Muscle layer of colon (tissue), 2 donors: ENCODE measurements around the gene PLCB3.

Experiments used
- H3K27ac ChIP-seq: one replicate; pipeline ENCODE4 v1.7.0; 2013; ENCODE audit warnings: low read depth, mild to moderate bottlenecking, low read length, moderate library complexity
- H3K27me3 ChIP-seq, 2 donors: one replicate each; pipeline ENCODE4 v1.7.0; 2013; ENCODE audit warnings: low read length in 2 of 2, mild to moderate bottlenecking in 2 of 2; ENCODE audit not compliant: insufficient read depth in 2 of 2, control insufficient read depth in 1 of 2
- H3K36me3 ChIP-seq: one replicate; pipeline ENCODE4 v1.7.0; 2013; ENCODE audit warnings: mild to moderate bottlenecking, low read length; ENCODE audit not compliant: insufficient read depth
- H3K4me1 ChIP-seq: one replicate; pipeline ENCODE4 v1.7.0; 2013; ENCODE audit warnings: mild to moderate bottlenecking, low read length; ENCODE audit not compliant: insufficient read depth
- H3K4me3 ChIP-seq, 2 donors: one replicate each; pipeline ENCODE4 v1.7.0; 2013; ENCODE audit warnings: low read length in 2 of 2, low read depth in 1 of 2, mild to moderate bottlenecking in 1 of 2, moderate library complexity in 1 of 2
- H3K9ac ChIP-seq: one replicate; pipeline ENCODE4 v1.7.0; 2013; ENCODE audit warnings: low read length
- H3K9me3 ChIP-seq: one replicate; pipeline ENCODE4 v1.7.0; 2013; ENCODE audit warnings: mild to moderate bottlenecking, low read length
- donor health status: abdominal sarcoma.
- donor health status: Adenocarcinoma of cecum.

PLCB3 gene

GRCh38 chr11:64230985-64231365 is 20.4 kb upstream of the PLCB3 start:
- peaks cover 62% of the 10 kb centered on the region for H3K4me1 ChIP-seq
- H3K27me3 ChIP-seq: no peaks in the 10 kb centered on the region
- peak overlapping the region; percentile 95 for H3K27ac ChIP-seq
- H3K9me3 ChIP-seq: no peaks in the 10 kb centered on the region
- H3K9ac ChIP-seq: peak overlapping the region; percentile 74
- H3K36me3 ChIP-seq: no peaks in the 10 kb centered on the region
- peak overlapping the region; percentile 71 to 80 for H3K4me3 ChIP-seq

DNA sequence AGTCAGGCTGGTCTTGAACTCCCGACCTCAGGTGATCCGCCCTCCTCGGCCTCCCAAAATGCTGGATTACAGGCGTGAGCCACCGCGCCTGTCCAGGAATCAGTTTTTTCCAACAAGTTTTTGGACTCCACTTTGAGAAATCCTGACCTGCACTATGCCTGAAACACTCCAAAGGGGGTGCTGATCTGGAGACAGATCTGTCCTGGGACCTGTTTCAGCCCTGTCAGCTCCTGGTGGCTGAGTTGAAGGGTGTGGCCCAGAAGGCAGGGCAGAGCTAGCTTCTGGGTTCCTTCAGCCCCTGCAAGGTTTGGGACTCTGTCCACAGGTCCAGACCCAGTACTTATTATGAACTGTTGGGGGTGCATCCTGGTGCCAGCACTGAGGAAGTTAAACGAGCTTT is 19.8 kb upstream of the PLCB3 start:
- no peaks in the 10 kb centered on the region for H3K36me3 ChIP-seq
- H3K4me3 ChIP-seq: no peak overlapping the region
- H3K4me1 ChIP-seq: peaks cover 60% of the 10 kb centered on the region
- H3K27ac ChIP-seq: no peak overlapping the region
- H3K27me3 ChIP-seq: no peaks in the 10 kb centered on the region
- no peak overlapping the region for H3K9ac ChIP-seq
- H3K9me3 ChIP-seq: no peaks in the 10 kb centered on the region

DNA sequence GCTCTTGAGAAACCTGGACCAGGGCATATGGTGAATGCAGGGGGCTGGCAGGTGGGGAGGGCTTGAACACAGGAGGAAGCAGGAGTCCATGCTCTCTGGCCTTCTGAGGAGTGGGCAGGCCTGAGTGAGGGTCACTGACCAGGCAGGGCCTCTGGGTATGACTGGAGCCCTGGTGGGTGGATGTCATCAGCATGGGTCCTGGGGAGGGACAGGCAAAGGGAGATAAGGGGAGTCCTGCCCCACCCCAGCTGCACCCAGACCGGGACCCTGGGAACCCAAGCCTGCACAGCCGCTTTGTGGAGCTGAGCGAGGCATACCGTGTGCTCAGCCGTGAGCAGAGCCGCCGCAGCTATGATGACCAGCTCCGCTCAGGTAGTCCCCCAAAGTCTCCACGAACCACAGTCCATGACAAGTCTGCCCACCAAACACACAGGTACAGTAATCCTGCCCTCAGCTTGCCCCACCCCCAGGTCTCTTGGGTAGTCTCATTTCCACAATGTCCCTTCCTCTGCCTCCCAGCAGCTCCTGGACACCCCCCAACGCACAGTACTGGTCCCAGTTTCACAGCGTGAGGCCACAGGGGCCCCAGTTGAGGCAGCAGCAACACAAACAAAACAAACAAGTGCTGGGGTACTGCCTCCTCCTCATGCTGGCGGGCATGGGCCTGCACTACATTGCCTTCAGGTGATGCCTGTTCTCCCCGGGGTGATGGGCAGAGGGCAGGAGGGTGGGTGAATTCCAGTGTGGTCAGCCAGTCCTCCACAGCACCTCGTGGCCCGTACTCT is 19.0 kb upstream of the PLCB3 start:
- H3K9ac ChIP-seq: no peak overlapping the region
- H3K27ac ChIP-seq: no peak overlapping the region
- peaks cover 52% of the 10 kb centered on the region for H3K4me1 ChIP-seq
- H3K9me3 ChIP-seq: no peaks in the 10 kb centered on the region
- H3K27me3 ChIP-seq: no peaks in the 10 kb centered on the region
- H3K4me3 ChIP-seq: no peak overlapping the region
- H3K36me3 ChIP-seq: peaks cover 3% of the 10 kb centered on the region

DNA sequence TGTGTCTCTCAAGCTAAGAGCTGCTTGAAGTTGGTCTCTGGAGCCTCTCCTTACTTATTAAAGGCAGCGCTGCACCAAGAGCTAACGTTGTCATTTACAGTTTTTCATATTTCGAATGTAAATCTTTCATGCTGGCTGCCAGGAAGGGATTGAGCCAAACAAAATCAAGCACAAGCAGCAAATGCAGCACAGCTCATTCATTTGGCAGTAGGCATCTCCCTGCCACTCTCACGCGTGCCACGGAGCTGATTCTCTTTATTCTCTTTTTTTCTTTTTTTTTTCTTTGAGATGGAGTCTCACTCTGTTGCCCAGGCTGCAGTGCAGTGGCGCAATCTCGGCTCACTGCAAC is 18.4 kb upstream of the PLCB3 start:
- H3K36me3 ChIP-seq: peaks cover 7% of the 10 kb centered on the region
- H3K9ac ChIP-seq: no peak overlapping the region
- H3K4me1 ChIP-seq: peaks cover 49% of the 10 kb centered on the region

GRCh38 chr11:64233913-64234586 is 17.3 kb upstream of the PLCB3 start, which contains the start of gene VEGFB:
TSS of gene VEGFB (plus strand) at chr11:64234584. CDS start at chr11:64234834, 250 bp downstream.
- Histone ChIP-seq H3K9ac (peak within 1 kb of the TSS; percentile 76), H3K36me3 (peaks cover 18% of the 10 kb centered on the region), H3K27ac (peak within 1 kb of the TSS; percentile 97), H3K9me3 (no peaks in the 10 kb centered on the region), H3K27me3 (no peaks in the 10 kb centered on the region), H3K4me3 (peak within 1 kb of the TSS; percentile 71 to 73), H3K4me1 (peaks cover 48% of the 10 kb centered on the region)

More for the DNA sequence above, 18.4 kb upstream of the PLCB3 start:
- Histone ChIP-seq H3K4me3 (no peak overlapping the region), H3K27ac (no peak overlapping the region), H3K9me3 (no peaks in the 10 kb centered on the region), H3K27me3 (no peaks in the 10 kb centered on the region)

DNA sequence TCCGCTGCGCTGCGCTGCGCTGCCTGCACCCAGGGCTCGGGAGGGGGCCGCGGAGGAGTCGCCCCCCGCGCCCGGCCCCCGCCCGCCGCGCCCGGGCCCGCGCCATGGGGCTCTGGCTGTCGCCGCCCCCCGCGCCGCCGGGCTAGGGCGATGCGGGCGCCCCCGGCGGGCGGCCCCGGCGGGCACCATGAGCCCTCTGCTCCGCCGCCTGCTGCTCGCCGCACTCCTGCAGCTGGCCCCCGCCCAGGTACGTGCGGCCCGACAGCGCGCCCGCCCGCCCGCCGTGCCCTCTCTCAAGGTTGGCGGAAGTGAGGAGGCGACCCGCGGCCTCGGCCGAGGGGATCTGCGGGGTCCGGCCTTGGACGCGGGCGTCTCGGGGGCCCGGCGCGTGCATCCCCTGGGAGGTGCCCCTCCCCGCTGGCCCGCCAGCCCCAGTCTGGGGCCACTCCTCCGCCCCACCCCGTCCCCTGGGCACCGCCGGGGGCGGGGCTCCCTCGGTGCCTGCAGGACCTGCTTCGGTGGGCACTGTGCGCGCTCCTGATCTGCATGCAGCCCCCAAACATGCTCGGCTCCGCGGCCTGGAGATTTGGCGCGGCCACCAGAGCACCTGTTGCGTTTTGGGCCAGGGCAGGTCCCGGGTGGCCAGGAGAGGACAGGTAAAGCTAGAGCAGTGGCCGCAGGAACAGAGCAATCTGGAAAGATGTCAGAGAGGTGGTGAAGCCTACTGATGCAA is 16.5 kb upstream of the PLCB3 start:
- H3K9ac ChIP-seq: peak overlapping the region; percentile 68
- H3K9me3 ChIP-seq: no peaks in the 10 kb centered on the region
- H3K4me3 ChIP-seq: peak overlapping the region; percentile 68 to 73
- H3K27me3 ChIP-seq: no peaks in the 10 kb centered on the region
- H3K27ac ChIP-seq: peak overlapping the region; percentile 80
- H3K4me1 ChIP-seq: peaks cover 43% of the 10 kb centered on the region
- peaks cover 20% of the 10 kb centered on the region for H3K36me3 ChIP-seq

DNA sequence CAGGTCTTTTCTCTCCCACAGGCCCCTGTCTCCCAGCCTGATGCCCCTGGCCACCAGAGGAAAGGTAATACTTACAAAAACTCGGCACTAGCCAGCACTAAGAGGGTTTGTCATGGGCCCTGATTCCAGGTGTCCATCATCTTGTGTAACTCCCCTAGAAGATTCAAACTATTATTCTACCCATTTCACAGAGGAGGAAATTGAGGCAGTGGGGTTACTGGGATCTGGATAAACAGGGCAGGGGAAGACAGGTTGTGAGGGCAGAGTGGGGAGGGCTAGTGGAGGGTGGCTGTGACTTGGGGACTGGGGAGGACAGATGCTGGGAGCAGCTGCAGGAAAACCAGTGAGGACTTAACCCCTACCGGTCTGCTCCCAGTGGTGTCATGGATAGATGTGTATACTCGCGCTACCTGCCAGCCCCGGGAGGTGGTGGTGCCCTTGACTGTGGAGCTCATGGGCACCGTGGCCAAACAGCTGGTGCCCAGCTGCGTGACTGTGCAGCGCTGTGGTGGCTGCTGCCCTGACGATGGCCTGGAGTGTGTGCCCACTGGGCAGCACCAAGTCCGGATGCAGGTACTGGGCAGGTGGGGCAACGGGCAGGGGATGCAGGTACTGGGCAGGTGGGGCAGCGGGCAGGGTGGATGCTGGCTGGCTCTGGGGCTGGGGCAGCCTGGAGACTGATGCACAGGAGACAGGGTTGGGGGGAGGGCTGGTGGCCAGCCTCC is 15.7 kb upstream of the PLCB3 start:
- Histone ChIP-seq H3K4me3 (peak overlapping the region; percentile 68 to 73), H3K27me3 (no peaks in the 10 kb centered on the region), H3K9ac (peak overlapping the region; percentile 68), H3K4me1 (peaks cover 50% of the 10 kb centered on the region), H3K36me3 (peaks cover 20% of the 10 kb centered on the region), H3K9me3 (no peaks in the 10 kb centered on the region), H3K27ac (peak overlapping the region; percentile 80)

GRCh38 chr11:64237484-64237951 is 13.8 kb upstream of the PLCB3 start:
- H3K9me3 ChIP-seq: no peaks in the 10 kb centered on the region
- no peak overlapping the region for H3K27ac ChIP-seq
- H3K4me3 ChIP-seq: no peak overlapping the region
- H3K9ac ChIP-seq: no peak overlapping the region
- peaks cover 20% of the 10 kb centered on the region for H3K36me3 ChIP-seq
- H3K27me3 ChIP-seq: no peaks in the 10 kb centered on the region
- H3K4me1 ChIP-seq: peaks cover 33% of the 10 kb centered on the region

- Histone ChIP-seq H3K4me1 (peaks cover 29% of the 10 kb centered on the region), H3K27ac (no peak overlapping the region), H3K27me3 (no peaks in the 10 kb centered on the region), H3K4me3 (no peak overlapping the region), H3K9me3 (no peaks in the 10 kb centered on the region), H3K9ac (no peak overlapping the region), H3K36me3 (peaks cover 20% of the 10 kb centered on the region)
Observed at GRCh38 chr11:64238076-64238475, 13.3 kb upstream of the PLCB3 start.

GRCh38 chr11:64238999-64239398 is 12.3 kb upstream of the PLCB3 start:
- Histone ChIP-seq H3K27ac (no peak overlapping the region), H3K9ac (no peak overlapping the region), H3K4me1 (peaks cover 21% of the 10 kb centered on the region), H3K9me3 (no peaks in the 10 kb centered on the region), H3K27me3 (no peaks in the 10 kb centered on the region), H3K4me3 (no peak overlapping the region), H3K36me3 (peaks cover 29% of the 10 kb centered on the region)
